ENCODE results near the gene MBD3L4. TPM values are rescaled to one million over a fixed set of nuclear protein-coding genes. Genes with fewer than 3 reads are reported as not detected.

The MBD3L4 gene
- total and polyA plus RNA-seq, 2 donors: not detected

DNA sequence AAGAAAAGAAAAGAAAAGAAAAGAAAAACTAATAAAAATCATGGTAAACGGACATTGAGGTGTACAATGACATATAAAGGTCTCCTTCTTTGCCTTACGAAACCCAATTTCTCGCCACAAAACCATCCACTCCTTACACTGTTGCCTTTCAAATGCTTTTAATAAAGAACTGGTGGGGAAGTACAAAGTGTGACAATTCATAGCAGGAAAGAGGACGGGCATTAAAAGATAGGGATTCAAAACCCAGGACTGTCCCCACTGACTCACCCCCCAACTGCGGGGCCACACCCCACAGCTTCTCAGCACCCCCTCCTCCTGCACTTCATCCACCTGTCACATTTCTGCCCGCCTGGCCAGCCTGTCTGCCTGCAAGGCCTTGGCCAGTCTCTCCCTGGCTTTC is 21.2 kb downstream of the MBD3L4 start:
- Histone ChIP-seq H3K27ac (ENCODE audit: low read depth in 1 of 2, low read length in 1 of 2) (no peak overlapping the region), H3K9me3 (ENCODE audit: control insufficient read depth in 2 of 2, insufficient read depth in 1 of 2, low read length in 1 of 2) (no peaks in the 10 kb centered on the region)
- 97% methylated on average over 6 of the region's 6 CpGs for WGBS

GRCh38 chr19:7013678-7014077 is 26.3 kb downstream of the MBD3L4 start:
- no peaks in the 10 kb centered on the region for H3K36me3 ChIP-seq (ENCODE audit: control insufficient read depth in 2 of 2, insufficient read depth in 2 of 2, low read length in 1 of 2)
- no peak overlapping the region for H3K4me3 ChIP-seq (ENCODE audit: low read length in 2 of 2)
- no peak overlapping the region for H3K27ac ChIP-seq (ENCODE audit: low read depth in 1 of 2, low read length in 1 of 2)
- DNase-seq (ENCODE audit: low read depth in 6 of 9, low spot score in 9 of 9): no peak
- 70% methylated on average over 4 of the region's 4 CpGs for WGBS
- no peaks in the 10 kb centered on the region for H3K27me3 ChIP-seq (ENCODE audit: control insufficient read depth in 2 of 2, insufficient read depth in 1 of 2, low read length in 1 of 2)
- peaks cover 0 to 4% of the 10 kb centered on the region in 2 donors for H3K4me1 ChIP-seq (ENCODE audit: control insufficient read depth in 2 of 2, insufficient read depth in 2 of 2, low read length in 2 of 2)
- peaks cover 0 to 6% of the 10 kb centered on the region in 2 donors for H3K9me3 ChIP-seq (ENCODE audit: control insufficient read depth in 2 of 2, insufficient read depth in 1 of 2, low read length in 1 of 2)

More for the DNA sequence above, 21.2 kb downstream of the MBD3L4 start:
- no peaks in the 10 kb centered on the region for H3K36me3 ChIP-seq (ENCODE audit: control insufficient read depth in 2 of 2, insufficient read depth in 2 of 2, low read length in 1 of 2)
- no peak overlapping the region for H3K4me3 ChIP-seq (ENCODE audit: low read length in 2 of 2)
- no peaks in the 10 kb centered on the region for H3K27me3 ChIP-seq (ENCODE audit: control insufficient read depth in 2 of 2, insufficient read depth in 1 of 2, low read length in 1 of 2)
- DNase-seq (ENCODE audit: low read depth in 6 of 9, low spot score in 9 of 9): no peak
- H3K4me1 ChIP-seq (ENCODE audit: control insufficient read depth in 2 of 2, insufficient read depth in 2 of 2, low read length in 2 of 2): no peaks in the 10 kb centered on the region

GRCh38 chr19:7010722-7011593 is 29.0 kb downstream of the MBD3L4 start:
- WGBS: 91% methylated on average over 12 of the region's 12 CpGs
- no peaks in the 10 kb centered on the region for H3K36me3 ChIP-seq (ENCODE audit: control insufficient read depth in 2 of 2, insufficient read depth in 2 of 2, low read length in 1 of 2)
- H3K9me3 ChIP-seq (ENCODE audit: control insufficient read depth in 2 of 2, insufficient read depth in 1 of 2, low read length in 1 of 2): peaks cover 0 to 6% of the 10 kb centered on the region in 2 donors
- no peak for DNase-seq (ENCODE audit: low read depth in 6 of 9, low spot score in 9 of 9)
- H3K27me3 ChIP-seq (ENCODE audit: control insufficient read depth in 2 of 2, insufficient read depth in 1 of 2, low read length in 1 of 2): no peaks in the 10 kb centered on the region
- peaks cover 0 to 9% of the 10 kb centered on the region in 2 donors for H3K4me1 ChIP-seq (ENCODE audit: control insufficient read depth in 2 of 2, insufficient read depth in 2 of 2, low read length in 2 of 2)
- no peak overlapping the region for H3K27ac ChIP-seq (ENCODE audit: low read depth in 1 of 2, low read length in 1 of 2)
- no peak overlapping the region for H3K4me3 ChIP-seq (ENCODE audit: low read length in 2 of 2)

DNA sequence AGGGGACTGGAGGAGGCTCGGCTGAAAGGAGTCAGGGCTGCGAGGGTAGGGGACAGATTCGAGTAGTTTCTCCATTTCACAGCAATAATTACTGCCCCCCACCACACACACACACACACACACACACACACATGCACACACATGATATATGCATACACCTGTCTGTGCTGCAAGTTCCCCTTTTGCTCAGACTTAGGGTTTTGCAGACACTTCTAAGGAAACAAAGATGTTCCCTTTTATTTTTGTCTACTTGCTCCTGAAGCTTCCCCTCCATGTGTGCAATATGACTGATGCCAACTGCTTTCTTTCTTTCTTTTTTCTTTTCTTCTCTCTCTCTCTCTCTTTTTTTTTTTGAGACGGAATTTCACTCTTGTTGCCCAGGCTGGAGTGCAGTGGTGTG is 32.1 kb downstream of the MBD3L4 start:
- no peak for DNase-seq (ENCODE audit: low read depth in 6 of 9, low spot score in 9 of 9)
- Histone ChIP-seq H3K9me3 (ENCODE audit: control insufficient read depth in 2 of 2, insufficient read depth in 1 of 2, low read length in 1 of 2) (peaks cover 0 to 6% of the 10 kb centered on the region in 2 donors), H3K27ac (ENCODE audit: low read depth in 1 of 2, low read length in 1 of 2) (no peak overlapping the region), H3K4me3 (ENCODE audit: low read length in 2 of 2) (no peak overlapping the region), H3K27me3 (ENCODE audit: control insufficient read depth in 2 of 2, insufficient read depth in 1 of 2, low read length in 1 of 2) (no peaks in the 10 kb centered on the region), H3K4me1 (ENCODE audit: control insufficient read depth in 2 of 2, insufficient read depth in 2 of 2, low read length in 2 of 2) (peaks cover 0 to 9% of the 10 kb centered on the region in 2 donors), H3K36me3 (ENCODE audit: control insufficient read depth in 2 of 2, insufficient read depth in 2 of 2, low read length in 1 of 2) (no peaks in the 10 kb centered on the region)
- 11% methylated on average over 4 of the region's 4 CpGs for WGBS

DNA sequence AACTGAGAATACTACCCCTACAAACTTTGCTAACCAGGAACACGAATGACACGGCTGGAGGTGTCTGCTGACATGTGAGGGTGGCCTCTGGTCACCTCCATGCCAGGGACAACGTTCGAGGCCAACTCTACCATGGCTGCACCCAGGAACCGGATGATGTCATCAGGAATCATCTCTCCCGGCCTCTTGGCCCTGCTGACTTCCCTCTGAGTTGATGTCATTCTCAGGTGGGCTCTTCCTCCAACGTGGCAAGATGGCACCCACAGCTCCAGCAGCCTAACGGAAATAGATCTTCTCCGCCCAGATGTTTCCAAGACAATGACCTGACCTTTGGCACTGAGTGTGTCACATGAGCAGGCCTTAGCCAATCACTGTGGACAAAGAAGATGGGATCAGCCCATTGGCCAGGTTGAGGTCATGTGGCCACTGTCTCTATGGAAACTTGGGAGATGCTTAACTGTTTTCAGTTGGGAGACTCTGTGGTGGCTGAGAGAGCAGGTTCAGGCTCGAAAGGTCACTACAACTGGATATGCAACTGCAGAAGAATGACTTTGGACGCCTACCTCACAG is 33.8 kb downstream of the MBD3L4 start:
- H3K4me1 ChIP-seq (ENCODE audit: control insufficient read depth in 2 of 2, insufficient read depth in 2 of 2, low read length in 2 of 2): peaks cover 0 to 9% of the 10 kb centered on the region in 2 donors
- H3K4me3 ChIP-seq (ENCODE audit: low read length in 2 of 2): no peak overlapping the region
- H3K27ac ChIP-seq (ENCODE audit: low read depth in 1 of 2, low read length in 1 of 2): no peak overlapping the region
- H3K27me3 ChIP-seq (ENCODE audit: control insufficient read depth in 2 of 2, insufficient read depth in 1 of 2, low read length in 1 of 2): no peaks in the 10 kb centered on the region
- no peaks in the 10 kb centered on the region for H3K9me3 ChIP-seq (ENCODE audit: control insufficient read depth in 2 of 2, insufficient read depth in 1 of 2, low read length in 1 of 2)
- DNase-seq (ENCODE audit: low read depth in 6 of 9, low spot score in 9 of 9): no peak
- 95% methylated on average over 11 of the region's 11 CpGs for WGBS
- H3K36me3 ChIP-seq (ENCODE audit: control insufficient read depth in 2 of 2, insufficient read depth in 2 of 2, low read length in 1 of 2): no peaks in the 10 kb centered on the region

DNA sequence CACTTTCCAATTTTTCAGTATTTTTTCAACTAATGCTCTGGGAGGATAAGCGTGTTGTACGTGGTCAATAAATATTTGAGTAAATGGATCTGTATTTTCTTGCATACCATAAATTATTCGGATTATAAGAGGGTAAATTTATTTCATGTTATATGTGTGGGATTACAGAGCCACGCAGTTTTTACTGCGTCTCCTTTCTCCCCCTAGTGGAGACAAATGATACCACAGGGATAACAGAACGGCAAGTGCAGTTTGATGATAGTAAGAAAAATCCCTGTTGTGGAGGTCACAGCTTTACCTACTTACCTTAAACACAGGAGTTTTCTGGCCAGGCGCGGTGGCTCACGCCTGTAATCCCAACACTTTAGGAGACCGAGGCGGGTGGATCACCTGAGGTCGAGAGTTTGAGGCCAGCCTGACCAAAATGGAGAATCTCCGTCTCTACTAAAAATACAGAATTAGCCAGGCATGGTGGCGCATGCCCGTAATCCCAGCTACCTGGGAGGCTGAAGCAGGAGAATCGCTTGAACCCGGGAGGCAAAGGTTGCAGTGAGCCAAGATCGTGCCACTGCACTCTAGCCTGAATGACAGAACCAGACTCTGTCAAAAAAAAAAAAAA is 35.6 kb downstream of the MBD3L4 start:
- Histone ChIP-seq H3K27ac (ENCODE audit: low read depth in 1 of 2, low read length in 1 of 2) (no peak overlapping the region), H3K27me3 (ENCODE audit: control insufficient read depth in 2 of 2, insufficient read depth in 1 of 2, low read length in 1 of 2) (no peaks in the 10 kb centered on the region), H3K4me3 (ENCODE audit: low read length in 2 of 2) (no peak overlapping the region), H3K9me3 (ENCODE audit: control insufficient read depth in 2 of 2, insufficient read depth in 1 of 2, low read length in 1 of 2) (no peaks in the 10 kb centered on the region), H3K4me1 (ENCODE audit: control insufficient read depth in 2 of 2, insufficient read depth in 2 of 2, low read length in 2 of 2) (peaks cover 0 to 9% of the 10 kb centered on the region in 2 donors), H3K36me3 (ENCODE audit: control insufficient read depth in 2 of 2, insufficient read depth in 2 of 2, low read length in 1 of 2) (no peaks in the 10 kb centered on the region)
- peak in 7 of 9 donors; percentile 24 to 70 (median 48) for DNase-seq (ENCODE audit: low read depth in 6 of 9, low spot score in 9 of 9)
- 52% methylated on average over 18 of the region's 18 CpGs for WGBS

DNA sequence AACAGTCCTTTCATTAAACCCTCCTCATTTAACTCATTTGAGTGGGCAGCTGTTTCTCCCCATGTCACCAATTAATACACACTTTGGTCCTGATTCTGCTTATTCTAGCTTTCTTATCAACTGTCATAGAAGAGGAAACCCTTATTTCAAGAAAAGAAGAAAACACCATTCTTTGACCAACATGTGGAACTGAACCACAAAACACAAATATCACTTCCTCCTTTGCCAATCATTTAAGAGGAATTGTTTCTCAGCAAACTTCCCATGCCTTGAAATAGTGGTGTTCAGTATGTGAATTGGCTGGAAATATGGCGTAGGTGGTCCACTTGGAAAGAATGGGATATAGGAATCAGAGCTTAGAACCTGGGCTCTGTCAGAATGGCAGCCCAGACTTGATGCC is 39.2 kb downstream of the MBD3L4 start:
- Histone ChIP-seq H3K27ac (ENCODE audit: low read depth in 1 of 2, low read length in 1 of 2) (no peak overlapping the region), H3K4me3 (ENCODE audit: low read length in 2 of 2) (no peak overlapping the region), H3K9me3 (ENCODE audit: control insufficient read depth in 2 of 2, insufficient read depth in 1 of 2, low read length in 1 of 2) (no peaks in the 10 kb centered on the region), H3K36me3 (ENCODE audit: control insufficient read depth in 2 of 2, insufficient read depth in 2 of 2, low read length in 1 of 2) (no peaks in the 10 kb centered on the region), H3K4me1 (ENCODE audit: control insufficient read depth in 2 of 2, insufficient read depth in 2 of 2, low read length in 2 of 2) (no peaks in the 10 kb centered on the region), H3K27me3 (ENCODE audit: control insufficient read depth in 2 of 2, insufficient read depth in 1 of 2, low read length in 1 of 2) (no peaks in the 10 kb centered on the region)
- no peak for DNase-seq (ENCODE audit: low read depth in 6 of 9, low spot score in 9 of 9)
- WGBS: 72% methylated on average over 1 of the region's 1 CpG

DNA sequence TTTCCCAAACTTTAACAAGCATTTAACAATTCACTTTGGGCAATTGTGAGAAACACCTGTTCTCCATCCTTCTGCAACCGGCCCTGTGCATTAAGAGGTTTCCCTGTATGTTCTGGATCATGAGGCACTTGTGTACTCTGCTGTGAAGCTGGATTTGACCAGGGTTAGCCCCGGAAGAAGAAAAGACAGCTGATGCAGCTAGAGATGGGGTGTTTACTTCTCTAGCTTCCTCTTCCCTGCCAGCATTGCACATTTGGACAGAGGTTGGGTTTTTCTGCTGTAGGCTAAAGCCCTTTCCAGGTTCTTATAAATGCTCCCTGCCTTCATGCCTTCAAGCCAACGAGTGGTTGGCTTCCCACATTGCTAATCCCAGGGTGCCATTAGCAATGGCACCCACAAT is 39.6 kb downstream of the MBD3L4 start:
- WGBS: 65% methylated on average over 3 of the region's 3 CpGs
- Histone ChIP-seq H3K9me3 (ENCODE audit: control insufficient read depth in 2 of 2, insufficient read depth in 1 of 2, low read length in 1 of 2) (no peaks in the 10 kb centered on the region), H3K4me1 (ENCODE audit: control insufficient read depth in 2 of 2, insufficient read depth in 2 of 2, low read length in 2 of 2) (no peaks in the 10 kb centered on the region), H3K36me3 (ENCODE audit: control insufficient read depth in 2 of 2, insufficient read depth in 2 of 2, low read length in 1 of 2) (no peaks in the 10 kb centered on the region), H3K4me3 (ENCODE audit: low read length in 2 of 2) (no peak overlapping the region), H3K27ac (ENCODE audit: low read depth in 1 of 2, low read length in 1 of 2) (no peak overlapping the region), H3K27me3 (ENCODE audit: control insufficient read depth in 2 of 2, insufficient read depth in 1 of 2, low read length in 1 of 2) (no peaks in the 10 kb centered on the region)
- no peak for DNase-seq (ENCODE audit: low read depth in 6 of 9, low spot score in 9 of 9)

DNA sequence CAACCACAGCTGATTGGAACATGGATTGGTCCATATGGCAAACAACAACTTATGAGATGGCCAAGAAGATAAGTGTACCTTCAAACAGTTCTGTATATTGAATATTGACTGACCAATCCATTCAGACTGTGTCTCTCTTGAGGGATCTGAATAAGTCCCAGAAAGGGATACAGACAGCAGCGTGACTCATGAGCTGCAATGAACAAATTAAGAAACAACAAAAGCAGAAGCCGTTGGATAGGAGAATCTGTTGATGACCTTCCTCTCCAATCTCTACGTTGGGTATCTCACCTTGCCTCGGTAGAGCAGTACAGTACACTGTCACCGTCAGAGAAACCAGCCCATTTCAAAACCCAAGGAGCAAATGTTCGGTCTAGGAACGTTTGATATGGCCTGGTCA is 40.0 kb downstream of the MBD3L4 start:
- 89% methylated on average over 7 of the region's 7 CpGs for WGBS
- H3K9me3 ChIP-seq (ENCODE audit: control insufficient read depth in 2 of 2, insufficient read depth in 1 of 2, low read length in 1 of 2): no peaks in the 10 kb centered on the region
- no peaks in the 10 kb centered on the region for H3K36me3 ChIP-seq (ENCODE audit: control insufficient read depth in 2 of 2, insufficient read depth in 2 of 2, low read length in 1 of 2)
- no peak overlapping the region for H3K4me3 ChIP-seq (ENCODE audit: low read length in 2 of 2)
- H3K4me1 ChIP-seq (ENCODE audit: control insufficient read depth in 2 of 2, insufficient read depth in 2 of 2, low read length in 2 of 2): no peaks in the 10 kb centered on the region
- no peaks in the 10 kb centered on the region for H3K27me3 ChIP-seq (ENCODE audit: control insufficient read depth in 2 of 2, insufficient read depth in 1 of 2, low read length in 1 of 2)
- no peak for DNase-seq (ENCODE audit: low read depth in 6 of 9, low spot score in 9 of 9)
- H3K27ac ChIP-seq (ENCODE audit: low read depth in 1 of 2, low read length in 1 of 2): no peak overlapping the region

Data from thymus (tissue), 11 donors.